Left forelimb (tissue), 1 donor: ENCODE measurements around the gene CIDEC.

Experiments used
- DNase-seq: peaks from one replicate; pipeline ENCODE4 v3.0.0-alpha.2; 2018; ENCODE audit warnings: low spot score

The CIDEC gene

GRCh38 chr3:9843715-9844438, 36.2 kb downstream of the CIDEC start, which contains the start of gene RPUSD3:
RPUSD3 (minus strand) TSS chr3:9844008; CDS start chr3:9843990, 18 bp downstream.
- DNase-seq, result peak; percentile 96

- no peak for DNase-seq
Measured at GRCh38 chr3:9841015-9841414, 39.0 kb downstream of the CIDEC start.

- no peak for DNase-seq
Measured at GRCh38 chr3:9838856-9839255, 41.2 kb downstream of the CIDEC start.

DNA sequence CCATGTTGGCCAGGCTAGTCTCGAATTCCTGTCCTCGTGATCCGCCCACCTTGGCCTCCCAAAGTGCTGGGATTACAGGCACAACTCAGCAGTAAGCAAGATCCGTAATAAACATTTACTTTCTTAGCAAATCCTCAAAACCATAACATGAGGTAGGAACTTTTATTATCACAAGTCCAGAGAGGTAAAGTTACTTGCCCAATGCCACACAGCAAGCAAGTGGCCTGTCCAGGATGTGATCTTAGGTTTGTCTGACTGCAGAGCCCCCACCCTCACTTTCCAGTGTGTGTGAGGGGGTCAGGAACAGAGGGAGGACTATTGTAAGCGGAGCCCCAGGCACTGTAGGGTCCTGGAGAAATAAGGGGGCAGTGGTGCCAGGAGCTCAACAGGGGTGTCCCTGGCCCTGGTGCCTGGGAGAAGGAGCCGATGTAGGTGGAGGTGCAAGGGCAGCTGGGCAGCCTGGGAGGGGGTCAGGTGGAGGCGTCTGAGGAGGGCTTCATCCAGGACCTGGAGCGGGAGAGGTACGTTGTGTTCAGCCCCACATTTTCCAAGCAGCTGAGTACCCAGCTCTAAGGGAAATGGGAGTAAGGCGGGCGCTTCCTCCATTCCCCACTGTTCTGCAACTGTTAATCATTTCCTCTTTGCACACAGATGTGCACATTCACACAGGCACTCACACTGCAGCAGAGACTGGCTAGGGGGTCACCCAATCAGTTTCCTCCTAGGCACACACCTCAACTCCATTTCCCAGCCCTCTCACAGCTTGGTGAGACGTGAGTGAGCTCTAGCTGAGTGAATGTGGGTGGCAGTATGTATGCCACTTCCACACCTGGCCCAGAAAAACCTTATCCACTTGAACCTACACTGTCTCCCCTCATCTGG, 42.1 kb downstream of the CIDEC start:
- no peak for DNase-seq

DNA sequence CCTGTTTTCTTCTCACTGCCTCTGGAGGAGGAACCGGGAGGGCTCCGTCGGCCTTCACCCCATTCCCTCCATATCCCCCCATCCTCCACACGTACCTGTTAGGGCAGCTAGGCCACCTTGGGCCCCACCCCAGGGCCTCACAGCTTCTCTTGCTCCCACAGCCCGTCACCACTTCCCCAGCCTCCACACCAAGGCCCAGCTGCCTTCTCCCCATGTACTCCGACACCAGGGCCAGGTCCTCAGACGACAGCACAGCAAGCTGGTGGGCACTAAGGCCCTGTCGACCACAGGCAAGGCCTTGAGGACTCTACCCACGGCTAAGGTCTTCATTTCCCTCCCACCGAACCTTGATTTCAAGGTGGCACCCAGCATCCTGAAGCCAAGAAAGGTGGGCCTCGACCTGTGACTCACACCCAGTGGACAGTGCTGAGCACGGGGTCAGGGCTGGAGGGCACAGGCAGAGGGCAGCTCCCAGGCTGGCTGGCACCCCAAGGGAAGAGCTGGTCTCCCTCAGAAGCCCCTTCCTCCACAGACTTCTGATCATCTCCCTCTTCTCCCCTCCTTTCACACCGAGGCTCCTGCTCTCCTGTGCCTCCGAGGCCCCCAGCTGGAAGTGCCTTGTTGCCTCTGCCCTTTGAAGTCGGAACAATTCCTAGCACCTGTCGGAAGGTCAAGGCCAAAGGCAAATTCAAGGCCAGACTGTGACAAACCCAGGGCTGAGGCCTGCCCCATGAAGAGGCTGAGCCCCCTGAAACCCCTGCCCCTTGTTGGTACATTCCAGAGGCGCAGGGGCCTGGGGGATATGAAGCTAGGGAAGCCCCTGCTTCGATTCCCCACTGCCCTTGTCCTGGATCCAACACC, 45.3 kb downstream of the CIDEC start:
- DNase-seq, result no peak

- no peak for DNase-seq
Measured at GRCh38 chr3:9833078-9833477, 47.0 kb downstream of the CIDEC start.

DNA sequence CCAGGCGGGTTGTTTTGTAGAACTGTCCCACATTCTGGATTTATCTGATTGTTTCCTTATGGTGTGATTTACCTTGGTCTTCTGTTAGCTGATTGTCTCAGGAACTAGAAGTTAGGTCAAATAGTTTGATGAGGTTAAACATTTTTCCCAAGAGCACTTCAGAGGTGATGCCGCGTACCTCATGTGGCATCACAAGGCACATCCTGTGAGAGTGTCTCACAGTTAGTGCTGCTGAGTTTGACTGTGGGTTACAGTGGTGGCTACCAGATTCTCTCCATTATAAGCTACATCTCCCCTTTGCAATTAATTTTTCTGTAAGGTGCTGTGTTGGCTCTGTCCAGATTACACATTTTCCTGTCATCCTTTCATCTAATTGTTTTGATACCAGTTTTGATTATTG, 48.8 kb downstream of the CIDEC start:
- no peak for DNase-seq

DNA sequence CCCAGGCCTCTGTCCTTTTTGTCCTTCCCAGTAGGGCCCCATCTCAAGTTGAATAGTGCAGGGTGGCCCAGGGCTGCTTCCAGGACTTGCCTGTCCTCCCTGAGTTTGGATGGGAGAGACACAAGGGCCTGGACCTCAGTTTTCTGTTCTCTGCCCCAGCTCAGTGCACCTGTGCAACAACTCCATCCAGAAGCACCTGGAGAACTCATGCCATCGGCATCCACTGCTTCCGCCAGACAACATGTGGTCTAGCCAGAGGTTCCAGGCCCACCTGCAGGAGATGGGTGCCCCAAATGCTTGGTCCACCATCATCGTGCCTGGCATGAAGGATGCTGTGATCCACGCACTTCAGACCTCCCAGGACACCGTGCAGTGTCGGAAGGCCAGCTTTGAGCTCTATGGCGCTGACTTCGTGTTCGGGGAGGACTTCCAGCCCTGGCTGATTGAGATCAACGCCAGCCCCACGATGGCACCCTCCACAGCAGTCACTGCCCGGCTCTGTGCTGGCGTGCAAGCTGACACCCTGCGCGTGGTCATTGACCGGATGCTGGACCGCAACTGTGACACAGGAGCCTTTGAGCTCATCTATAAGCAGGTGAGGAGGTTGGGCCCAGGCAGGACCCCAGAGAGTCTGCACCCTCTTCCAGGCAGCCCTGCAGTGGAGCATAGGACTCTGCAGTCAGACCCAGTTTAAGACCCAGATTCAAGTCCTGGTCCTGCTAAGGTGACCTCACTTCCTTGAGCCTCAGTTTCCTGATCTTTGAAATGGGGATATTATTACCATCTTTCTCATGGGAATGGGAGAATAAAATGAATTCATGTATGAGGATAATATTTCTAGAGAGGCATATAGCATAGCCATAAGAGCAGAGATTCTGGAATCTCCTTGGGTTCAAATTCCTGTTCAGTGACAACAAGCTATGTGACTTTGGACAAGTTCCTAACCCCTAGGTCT, 51.0 kb downstream of the CIDEC start:
- DNase-seq, result no peak

DNA sequence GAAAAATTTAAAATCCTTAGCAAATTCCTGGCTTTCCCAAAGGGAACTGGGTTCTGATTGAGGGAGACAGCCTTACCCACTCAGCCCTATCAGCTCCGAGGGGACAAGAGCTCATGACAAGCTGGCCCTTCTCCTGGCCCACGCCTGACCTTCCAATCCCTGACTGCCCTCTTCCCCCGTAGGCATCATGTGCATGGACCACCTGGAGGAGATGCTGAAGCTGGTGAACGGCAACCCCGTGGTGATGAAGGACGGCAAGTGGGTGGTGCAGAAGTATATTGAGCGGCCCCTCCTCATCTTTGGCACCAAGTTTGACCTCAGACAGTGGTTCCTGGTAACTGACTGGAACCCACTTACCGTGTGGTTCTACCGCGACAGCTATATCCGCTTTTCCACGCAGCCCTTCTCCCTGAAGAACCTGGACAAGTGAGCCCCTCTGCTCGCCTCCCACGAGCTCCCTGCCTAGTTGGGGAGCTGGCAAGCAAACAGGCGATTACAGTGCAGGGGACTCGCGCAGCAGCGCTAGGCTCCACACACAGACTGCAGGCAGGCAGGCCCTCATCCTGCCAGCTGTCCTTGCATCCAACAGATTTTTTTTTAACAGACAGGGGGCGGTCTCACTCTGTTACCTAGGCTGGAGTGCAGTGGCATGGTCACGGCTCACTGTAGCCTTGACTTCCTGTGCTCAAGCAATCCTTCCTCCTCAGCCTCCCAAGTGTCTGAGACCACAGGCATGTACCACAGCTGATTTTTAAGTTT, 53.1 kb downstream of the CIDEC start:
- DNase-seq, result no peak

GRCh38 chr3:9825451-9826040, 54.5 kb downstream of the CIDEC start:
- DNase-seq, result no peak

- DNase-seq, result no peak
Measured at GRCh38 chr3:9820946-9821345, 59.1 kb downstream of the CIDEC start.

GRCh38 chr3:9820543-9820942, 59.5 kb downstream of the CIDEC start:
- no peak for DNase-seq

DNA sequence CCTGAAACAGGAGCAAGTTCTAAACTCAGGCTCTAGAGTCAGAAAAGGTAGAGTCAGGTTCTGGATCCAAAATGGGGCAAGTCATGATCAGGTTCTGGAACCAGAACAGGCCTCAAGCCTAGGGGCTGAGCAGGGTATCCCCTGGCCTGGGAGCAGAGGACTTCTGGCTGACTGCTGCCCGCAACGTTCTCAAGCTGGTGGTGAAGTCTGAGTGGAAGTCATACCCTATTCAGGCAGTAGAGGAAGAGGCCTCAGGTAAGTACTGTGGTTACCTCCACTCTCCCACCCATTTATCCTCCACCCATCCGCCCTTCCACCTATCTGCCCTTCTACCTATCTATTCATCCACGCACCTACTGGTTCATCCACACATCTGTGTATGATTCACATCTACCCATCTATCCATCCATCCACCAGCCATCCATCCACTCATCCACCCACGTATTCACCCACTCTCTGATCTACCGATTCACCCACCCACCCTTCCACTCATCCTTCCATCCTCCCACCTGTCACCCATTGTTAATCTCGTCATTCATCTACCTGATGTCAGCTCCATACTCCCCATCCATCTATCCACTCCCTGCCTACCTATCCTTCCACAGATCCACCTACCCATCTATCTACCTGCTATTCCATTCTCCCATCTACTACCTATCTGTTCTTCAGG, 61.3 kb downstream of the CIDEC start:
- DNase-seq, result no peak

DNA sequence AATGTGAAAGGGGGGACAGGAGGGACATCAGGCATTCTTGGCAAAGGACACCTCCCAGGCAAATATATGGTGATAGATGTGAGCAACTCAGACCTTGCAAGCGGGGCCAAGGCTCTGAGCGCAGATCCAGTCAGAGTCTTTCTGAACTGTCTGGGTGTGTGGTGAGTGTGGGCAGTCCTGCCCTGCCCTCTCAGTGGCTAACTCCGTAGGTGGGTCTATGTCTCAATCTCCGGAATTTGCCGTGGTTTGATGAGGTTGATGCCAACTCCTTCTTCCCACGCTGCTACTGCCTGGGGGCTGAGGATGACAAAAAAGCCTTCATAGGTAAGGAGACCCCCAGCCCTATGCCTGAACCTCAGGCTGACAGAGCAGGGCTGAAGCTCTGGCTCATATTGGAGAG, 62.6 kb downstream of the CIDEC start:
- no peak for DNase-seq
